ENCODE results near the gene SMIM14.

Gene SMIM14

DNA sequence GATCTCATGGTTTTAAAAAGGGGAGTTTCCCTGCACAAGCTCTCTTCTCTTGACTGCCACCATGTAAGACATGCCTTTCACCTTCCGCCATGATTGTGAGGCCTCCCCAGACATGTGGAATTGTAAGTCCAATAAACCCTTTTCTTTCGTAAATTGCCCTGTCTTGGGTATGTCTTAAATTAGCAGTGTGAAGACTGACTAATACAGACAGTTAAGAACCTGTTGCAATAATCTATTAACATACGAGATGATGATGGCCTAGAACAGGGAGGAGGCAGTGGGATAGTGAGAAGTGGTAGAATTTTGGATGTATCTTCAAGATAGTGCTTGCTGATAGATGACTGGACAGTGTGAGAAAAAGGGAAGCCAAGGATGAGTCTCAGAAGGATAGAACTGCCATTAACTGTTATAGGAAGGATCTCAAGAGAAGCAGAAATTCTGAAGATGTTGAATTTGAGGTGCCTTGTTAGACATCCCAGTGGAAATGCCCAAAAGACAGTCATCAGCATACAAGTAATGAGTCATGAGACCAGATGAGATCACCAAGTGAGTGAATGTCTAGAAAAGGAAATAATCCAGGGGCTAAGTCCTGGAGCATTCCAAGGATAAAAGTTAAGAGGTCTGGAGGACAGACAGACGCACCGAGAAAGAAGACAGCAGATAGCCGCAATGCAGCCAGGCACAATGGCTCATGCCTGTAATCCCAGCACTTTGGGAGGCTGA is 72.6 kb downstream of the SMIM14 start:
- DNase-seq (ENCODE audit: low spot score), result peak; percentile 55
- ChIA-PET POLR2A (ENCODE audit: low non-redundant PET) (no interaction called here), CTCF (no interaction called here)
- TF ChIP-seq, protein P1, sequence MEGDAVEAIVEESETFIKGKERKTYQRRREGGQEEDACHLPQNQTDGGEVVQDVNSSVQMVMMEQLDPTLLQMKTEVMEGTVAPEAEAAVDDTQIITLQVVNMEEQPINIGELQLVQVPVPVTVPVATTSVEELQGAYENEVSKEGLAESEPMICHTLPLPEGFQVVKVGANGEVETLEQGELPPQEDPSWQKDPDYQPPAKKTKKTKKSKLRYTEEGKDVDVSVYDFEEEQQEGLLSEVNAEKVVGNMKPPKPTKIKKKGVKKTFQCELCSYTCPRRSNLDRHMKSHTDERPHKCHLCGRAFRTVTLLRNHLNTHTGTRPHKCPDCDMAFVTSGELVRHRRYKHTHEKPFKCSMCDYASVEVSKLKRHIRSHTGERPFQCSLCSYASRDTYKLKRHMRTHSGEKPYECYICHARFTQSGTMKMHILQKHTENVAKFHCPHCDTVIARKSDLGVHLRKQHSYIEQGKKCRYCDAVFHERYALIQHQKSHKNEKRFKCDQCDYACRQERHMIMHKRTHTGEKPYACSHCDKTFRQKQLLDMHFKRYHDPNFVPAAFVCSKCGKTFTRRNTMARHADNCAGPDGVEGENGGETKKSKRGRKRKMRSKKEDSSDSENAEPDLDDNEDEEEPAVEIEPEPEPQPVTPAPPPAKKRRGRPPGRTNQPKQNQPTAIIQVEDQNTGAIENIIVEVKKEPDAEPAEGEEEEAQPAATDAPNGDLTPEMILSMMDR (conservative IDR thresholded peaks at IDR 0.05; ENCODE audit: low read depth), result no peak
- peak overlapping the region; percentile 34; the same call in 1 of the 2 replicates for H3K27ac ChIP-seq

DNA sequence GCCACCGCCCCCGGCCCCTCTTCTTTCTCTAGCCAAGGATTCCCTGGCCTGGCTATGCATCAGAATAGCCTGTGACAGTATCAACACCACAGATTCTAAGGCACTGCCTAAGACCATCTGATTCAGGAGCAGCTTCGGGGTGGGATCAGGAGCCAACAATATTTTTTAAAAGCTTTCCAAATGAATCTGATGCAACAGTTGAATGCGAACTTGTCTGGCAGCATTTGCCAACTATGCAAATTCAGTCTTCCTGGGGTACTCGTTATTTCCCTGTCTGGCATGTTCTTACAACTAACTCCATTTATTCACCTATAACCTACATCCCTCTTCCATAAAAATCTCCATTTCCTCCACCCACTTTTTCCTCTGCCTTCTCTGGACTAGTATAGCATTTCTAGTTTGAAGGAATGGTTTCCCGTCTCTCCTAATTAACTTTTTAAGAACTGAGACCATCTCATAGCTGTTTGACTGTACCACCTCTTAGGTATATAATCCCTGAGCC is 75.3 kb downstream of the SMIM14 start:
- TF ChIP-seq, protein P1 (conservative IDR thresholded peaks at IDR 0.05; ENCODE audit: low read depth), result no peak
- no peak for DNase-seq (ENCODE audit: low spot score)
- ChIA-PET POLR2A (ENCODE audit: low non-redundant PET) (no interaction called here), CTCF (interaction anchor here (0.6 to 0.9 kb wide), 4 partner anchors 15 to 1029 kb away, joined by 3 to 6 read pairs (median 3); no protein-coding TSS in a partner anchor)
- H3K27ac ChIP-seq, result no peak overlapping the region

DNA sequence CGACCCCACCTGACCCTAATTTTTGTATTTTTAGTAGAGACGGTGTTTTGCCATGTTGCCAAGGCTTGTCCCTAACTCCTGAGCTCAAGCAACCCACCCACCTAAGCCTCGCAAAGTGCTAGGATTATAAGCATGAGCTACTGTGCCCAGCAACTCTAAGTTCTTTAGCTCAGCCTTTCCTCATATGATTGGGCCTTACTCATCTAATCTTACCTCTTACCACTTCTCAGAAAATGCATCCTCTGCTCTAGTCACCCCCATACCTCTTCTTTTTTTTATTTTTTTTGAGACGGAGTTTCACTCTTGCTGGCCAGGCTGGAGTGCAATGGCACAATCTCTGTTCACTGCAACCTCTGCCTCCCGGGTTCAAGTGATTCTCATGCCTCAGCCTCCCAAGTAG is 75.9 kb downstream of the SMIM14 start:
- CTCF ChIA-PET, result interaction anchor here (0.7 kb wide), 1 partner anchor 60 kb away, joined by 3 read pairs; no protein-coding TSS in a partner anchor
- DNase-seq (ENCODE audit: low spot score), result no peak
- H3K27ac ChIP-seq, result no peak overlapping the region
- TF ChIP-seq, protein P1 (conservative IDR thresholded peaks at IDR 0.05; ENCODE audit: low read depth), result no peak
- POLR2A ChIA-PET (ENCODE audit: low non-redundant PET), result interaction anchor here (0.9 kb wide), 1 partner anchor 35 kb away, joined by 3 read pairs; the partner anchor contains the start of gene UGDH

DNA sequence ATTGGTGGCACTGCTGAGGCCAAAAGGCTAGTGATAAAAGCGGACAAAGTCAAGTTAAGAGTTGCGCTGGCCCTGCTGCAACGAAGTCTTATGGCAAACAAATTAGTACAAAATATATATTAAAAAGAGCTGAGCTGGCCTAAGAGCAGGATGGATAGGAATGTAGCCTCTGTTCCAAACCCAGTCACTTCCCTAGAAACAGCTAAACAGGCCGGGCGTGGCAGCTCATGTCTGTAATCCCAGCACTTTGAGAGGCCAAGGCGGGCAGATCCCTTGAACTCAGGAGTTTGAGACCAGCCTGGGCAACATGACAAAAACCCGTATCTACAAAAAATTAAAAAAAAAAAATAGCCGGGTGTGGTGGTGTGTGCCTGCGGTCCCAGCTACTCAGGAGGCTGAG is 79.0 kb downstream of the SMIM14 start:
- ChIA-PET CTCF (interaction anchor here (0.7 kb wide), 1 partner anchor 362 kb away, joined by 5 read pairs; no protein-coding TSS in a partner anchor), POLR2A (ENCODE audit: low non-redundant PET) (interaction anchor here (0.6 kb wide), 2 partner anchors 27 to 70 kb away, joined by 4 read pairs; no protein-coding TSS in a partner anchor)
- TF ChIP-seq, protein P1 (conservative IDR thresholded peaks at IDR 0.05; ENCODE audit: low read depth), result no peak
- peak overlapping the region; percentile 38; the same call in 1 of the 2 replicates for H3K27ac ChIP-seq
- DNase-seq (ENCODE audit: low spot score), result no peak

DNA sequence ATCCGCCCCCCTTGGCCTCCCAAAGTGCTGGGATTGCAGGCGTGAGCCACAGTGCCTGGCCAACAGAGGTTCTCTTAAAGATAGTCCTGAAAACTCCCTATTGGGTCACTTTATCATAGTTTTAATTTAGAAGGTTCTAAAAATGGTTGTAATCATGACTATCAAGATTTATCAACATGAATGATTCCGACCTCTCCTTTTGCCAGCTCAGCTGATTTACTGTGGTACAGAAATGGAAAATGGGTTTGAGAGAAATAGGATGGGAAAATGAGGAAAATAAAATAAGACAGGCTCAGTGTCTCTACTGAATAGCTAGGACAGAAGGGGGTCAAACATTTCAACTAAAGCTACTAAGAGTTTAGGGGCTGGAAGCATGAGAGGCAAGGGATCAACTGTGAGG is 83.2 kb downstream of the SMIM14 start:
- ChIA-PET CTCF (interaction anchor here (0.7 kb wide), 2 partner anchors 13 to 35 kb away, joined by 3 read pairs; no protein-coding TSS in a partner anchor), POLR2A (ENCODE audit: low non-redundant PET) (no interaction called here)

DNA sequence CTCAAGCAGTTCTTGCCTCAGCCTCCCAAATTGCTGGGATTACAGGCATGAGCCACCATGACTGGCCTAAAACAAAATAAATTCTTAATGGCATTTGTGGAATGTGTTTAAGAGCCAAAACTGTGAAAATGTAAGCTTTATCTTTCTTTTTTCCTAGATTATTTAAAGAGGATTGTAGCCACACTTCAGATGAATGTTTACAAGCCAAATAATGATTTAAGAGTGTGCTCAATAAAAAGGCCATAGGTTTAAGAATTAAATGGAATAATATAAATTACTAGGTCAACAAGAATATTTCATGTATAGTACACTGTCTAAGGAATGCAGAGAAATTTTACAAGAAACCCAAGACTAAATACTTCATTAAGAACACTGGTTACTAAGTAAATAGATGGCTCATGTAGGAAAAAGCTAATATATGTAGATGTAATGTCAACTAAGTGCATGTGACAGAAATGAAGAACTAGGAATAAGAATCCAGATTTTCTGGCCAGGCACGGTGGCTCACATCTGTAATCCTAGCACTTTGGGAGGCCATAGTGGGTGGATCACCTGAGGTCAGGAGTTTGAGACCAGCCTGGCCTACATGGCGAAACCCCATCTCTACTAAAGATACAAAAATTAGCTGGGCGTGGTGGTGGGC is 90.1 kb downstream of the SMIM14 start:
- TF ChIP-seq, protein P1 (conservative IDR thresholded peaks at IDR 0.05; ENCODE audit: low read depth), result no peak
- ChIA-PET POLR2A (ENCODE audit: low non-redundant PET) (no interaction called here), CTCF (interaction anchor here (0.7 to 1.1 kb wide), 2 partner anchors 15 to 148 kb away, joined by 3 to 5 read pairs; no protein-coding TSS in a partner anchor)
- DNase-seq (ENCODE audit: low spot score), result no peak
- no peak overlapping the region for H3K27ac ChIP-seq

More for the DNA sequence above, 83.2 kb downstream of the SMIM14 start:
- no peak overlapping the region for H3K27ac ChIP-seq
- no peak for DNase-seq (ENCODE audit: low spot score)
- TF ChIP-seq, protein P1 (conservative IDR thresholded peaks at IDR 0.05; ENCODE audit: low read depth), result no peak

Measured in RWPE1 (cell line).